H9 (cell line): ENCODE measurements around the gene RNU6-1. TPM values are rescaled to one million over a fixed set of nuclear protein-coding genes. Genes with fewer than 3 reads are reported as not detected.

Source experiments
- DNase-seq: peaks from one replicate; pipeline ENCODE4 v3.0.0-alpha.2; 2017
- H2AFZ ChIP-seq: one replicate; pipeline ENCODE4 v1.6.1; 2013; ENCODE audit warnings: mild to moderate bottlenecking, low read length, control low read depth, moderate library complexity
- H2AK5ac ChIP-seq: 2 replicates; pipeline ENCODE4 v1.6.1; 2013; ENCODE audit warnings: low read length, control low read depth, mixed read lengths; ENCODE audit not compliant: insufficient read length
- H2BK120ac ChIP-seq: one replicate; pipeline ENCODE4 v1.6.1; 2013; ENCODE audit warnings: low read depth, mild to moderate bottlenecking, low read length, control low read depth, inconsistent platforms; ENCODE audit not compliant: poor library complexity, severe bottlenecking
- H2BK12ac ChIP-seq: 2 replicates; pipeline ENCODE4 v1.6.1; 2013; ENCODE audit warnings: low read length, control low read depth, mixed read lengths, low read depth; ENCODE audit not compliant: insufficient read length
- H2BK15ac ChIP-seq: 2 replicates; pipeline ENCODE4 v1.6.1; 2013; ENCODE audit warnings: low read depth, low read length, control low read depth
- H2BK20ac ChIP-seq: one replicate; pipeline ENCODE4 v1.6.1; 2013; ENCODE audit warnings: low read depth, mild to moderate bottlenecking, low read length, control low read depth, inconsistent platforms; ENCODE audit not compliant: poor library complexity, severe bottlenecking
- H2BK5ac ChIP-seq: 2 replicates; pipeline ENCODE4 v1.6.1; 2013; ENCODE audit warnings: low read length, control low read depth, mixed read lengths; ENCODE audit not compliant: insufficient read length
- H3K14ac ChIP-seq: 2 replicates; pipeline ENCODE4 v1.6.1; 2013; ENCODE audit warnings: low read length, control low read depth; ENCODE audit not compliant: insufficient read depth
- H3K18ac ChIP-seq: 2 replicates; pipeline ENCODE4 v1.6.1; 2013; ENCODE audit warnings: low read depth, mild to moderate bottlenecking, mixed read lengths, low read length, control low read depth; ENCODE audit not compliant: insufficient read length
- H3K23ac ChIP-seq: 2 replicates; pipeline ENCODE4 v1.6.1; 2013; ENCODE audit warnings: low read length, control low read depth, mixed read lengths, low read depth; ENCODE audit not compliant: insufficient read length
- H3K23me2 ChIP-seq: 2 replicates; pipeline ENCODE4 v1.6.1; 2013; ENCODE audit warnings: low read depth, mild to moderate bottlenecking, mixed read lengths, low read length, control low read depth; ENCODE audit not compliant: insufficient read length, poor library complexity, severe bottlenecking
- H3K27ac ChIP-seq: 2 replicates; pipeline ENCODE4 v1.5.1; 2013; ENCODE audit warnings: low read length, control low read depth, mixed read lengths, low read depth; ENCODE audit not compliant: insufficient read length
- H3K27me3 ChIP-seq: 2 replicates; pipeline ENCODE4 v1.6.1; 2013; ENCODE audit warnings: low read length, control low read depth, inconsistent platforms; ENCODE audit not compliant: insufficient read depth
- H3K4ac ChIP-seq: 2 replicates; pipeline ENCODE4 v1.6.1; 2013; ENCODE audit warnings: low read depth, mild to moderate bottlenecking, control low read depth, inconsistent platforms, low read length, moderate library complexity
- H3K4me1 ChIP-seq: 2 replicates; pipeline ENCODE4 v1.6.1; 2013; ENCODE audit warnings: low read length, control low read depth, inconsistent platforms; ENCODE audit not compliant: insufficient read depth
- H3K4me2 ChIP-seq: 2 replicates; pipeline ENCODE4 v1.6.1; 2013; ENCODE audit warnings: low read length, control low read depth, mixed read lengths; ENCODE audit not compliant: insufficient read length, insufficient read depth
- H3K56ac ChIP-seq: 2 replicates; pipeline ENCODE4 v1.6.1; 2013; ENCODE audit warnings: low read depth, mild to moderate bottlenecking, mixed read lengths, low read length, control low read depth; ENCODE audit not compliant: insufficient read length
- H3K79me1 ChIP-seq: 2 replicates; pipeline ENCODE4 v1.6.1; 2013; ENCODE audit warnings: low read depth, mild to moderate bottlenecking, moderate library complexity, low read length, control low read depth, inconsistent platforms; ENCODE audit not compliant: insufficient read depth, poor library complexity, severe bottlenecking
- H3K79me2 ChIP-seq: 2 replicates; pipeline ENCODE4 v1.6.1; 2013; ENCODE audit warnings: low read length, control low read depth, inconsistent platforms; ENCODE audit not compliant: insufficient read depth
- H3K9ac ChIP-seq: 2 replicates; pipeline ENCODE4 v1.6.1; 2013; ENCODE audit warnings: low read length, control low read depth, mixed read lengths; ENCODE audit not compliant: insufficient read length; ENCODE audit errors: extremely low read depth
- H3K9me3 ChIP-seq: one replicate; pipeline ENCODE4 v1.6.1; 2013; ENCODE audit warnings: low read depth, low read length, inconsistent platforms; ENCODE audit not compliant: control insufficient read depth
- H3T11ph ChIP-seq: one replicate; pipeline ENCODE4 v1.6.1; 2013; ENCODE audit warnings: mild to moderate bottlenecking, low read length, control low read depth, inconsistent platforms
- H4K20me1 ChIP-seq: one replicate; pipeline ENCODE4 v1.6.1; 2013; ENCODE audit not compliant: control insufficient read depth, insufficient read length, insufficient read depth
- H4K5ac ChIP-seq: 2 replicates; pipeline ENCODE4 v1.6.1; 2013; ENCODE audit warnings: low read depth, mild to moderate bottlenecking, mixed read lengths, low read length, control low read depth; ENCODE audit not compliant: insufficient read length
- H4K8ac ChIP-seq: replicated peaks from 2 replicates; pipeline ENCODE4 v1.6.1; 2013; ENCODE audit warnings: low read length, control low read depth, mixed read lengths, low read depth; ENCODE audit not compliant: insufficient read length
- H4K91ac ChIP-seq: 2 replicates; pipeline ENCODE4 v1.6.1; 2013; ENCODE audit warnings: low read depth, mild to moderate bottlenecking, moderate library complexity, mixed read lengths, low read length, control low read depth; ENCODE audit not compliant: insufficient read length
- H3K27ac Mint-ChIP-seq, 3 experiments: 2 replicates in 2 of 3; 3 replicates in 1 of 3; pipeline ENCODE4 v1.8.0; 2020 to 2021; ENCODE audit warnings: mixed read lengths in 3 of 3, mild to moderate bottlenecking in 1 of 3, moderate library complexity in 1 of 3
- H3K27me3 Mint-ChIP-seq: 2 replicates; pipeline ENCODE4 v1.8.0; 2021; ENCODE audit warnings: low read depth, mild to moderate bottlenecking, moderate library complexity, mixed read lengths
- H3K36me3 Mint-ChIP-seq, 3 experiments: 2 replicates in 2 of 3; 3 replicates in 1 of 3; pipeline ENCODE4 v1.8.0; 2020 to 2021; ENCODE audit warnings: low read depth in 3 of 3, mixed read lengths in 3 of 3; ENCODE audit not compliant: insufficient read depth in 1 of 3
- H3K4me1 Mint-ChIP-seq, 2 experiments: 2 replicates each; pipeline ENCODE4 v1.8.0; 2020; ENCODE audit warnings: mixed read lengths in 2 of 2
- H3K4me3 Mint-ChIP-seq, 2 experiments: 2 replicates in 1 of 2; 3 replicates in 1 of 2; pipeline ENCODE4 v1.8.0; 2020 to 2021; ENCODE audit warnings: mild to moderate bottlenecking in 2 of 2, mixed read lengths in 2 of 2, moderate library complexity in 1 of 2
- H3K9me3 Mint-ChIP-seq, 2 experiments: 2 replicates in 1 of 2; 3 replicates in 1 of 2; pipeline ENCODE4 v1.8.0; 2020; ENCODE audit warnings: mild to moderate bottlenecking in 2 of 2, mixed read lengths in 2 of 2, moderate library complexity in 1 of 2
- WGBS: extraction: QIAGEN DNeasy Blood & Tissue Kit; methylation state at CpG from one replicate; pipeline ENCODE4 v1.1.7; 2013; ENCODE audit warnings: missing lambda C conversion rate, low lambda C conversion rate, mixed read lengths; ENCODE audit not compliant: insufficient read length; ENCODE audit errors: extremely low coverage; 5-methylcytosine and 5-hydroxymethylcytosine counted together
- total RNA-seq: library from RNA; stranded (reverse); gene quantifications from 2 replicates; pipeline ENCODE4 v1.2.1, GENCODE V29; 2021
- TF ChIP-seq, protein P1 (sequence below): fragments of 200-600 bp; sonication (generic); conservative IDR thresholded peaks from 3 replicates; pipeline ENCODE4 v1.8.0; 2021; ENCODE audit warnings: antibody characterized with exemption, mild to moderate bottlenecking

RNU6-1 gene
- total RNA-seq, 1 experiment from 2014 or later: not detected

- no peak for DNase-seq
- Histone ChIP-seq H2BK15ac (no peak overlapping the region), H3K4me2 (no peak overlapping the region), H3K56ac (no peak overlapping the region), H3K4ac (no peak overlapping the region), H4K8ac (no peak overlapping the region), H3K27ac (no peak overlapping the region), H2BK20ac (no peak overlapping the region), H4K20me1 (no peaks in the 10 kb centered on the region), H3K9me3 (no peaks in the 10 kb centered on the region), H2BK120ac (no peak overlapping the region), H4K5ac (no peak overlapping the region), H3K18ac (no peak overlapping the region), H3K23ac (no peak overlapping the region), H3K23me2 (no peaks in the 10 kb centered on the region), H2AK5ac (no peak overlapping the region), H3T11ph (no peak overlapping the region), H3K9ac (no peak overlapping the region), H3K14ac (no peak overlapping the region), H4K91ac (no peak overlapping the region), H3K27me3 (no peaks in the 10 kb centered on the region), H3K79me1 (no peaks in the 10 kb centered on the region), H2AFZ (no peak overlapping the region), H2BK5ac (no peak overlapping the region), H3K79me2 (no peaks in the 10 kb centered on the region), H2BK12ac (no peak overlapping the region), H3K4me1 (peaks cover 2% of the 10 kb centered on the region; the same call in 1 of the 2 replicates)
- H3K4me3 Mint-ChIP-seq: no peak overlapping the region
- H3K36me3 Mint-ChIP-seq: no peaks in the 10 kb centered on the region; a peak in 1 of 7 replicates
- TF ChIP-seq, protein P1, sequence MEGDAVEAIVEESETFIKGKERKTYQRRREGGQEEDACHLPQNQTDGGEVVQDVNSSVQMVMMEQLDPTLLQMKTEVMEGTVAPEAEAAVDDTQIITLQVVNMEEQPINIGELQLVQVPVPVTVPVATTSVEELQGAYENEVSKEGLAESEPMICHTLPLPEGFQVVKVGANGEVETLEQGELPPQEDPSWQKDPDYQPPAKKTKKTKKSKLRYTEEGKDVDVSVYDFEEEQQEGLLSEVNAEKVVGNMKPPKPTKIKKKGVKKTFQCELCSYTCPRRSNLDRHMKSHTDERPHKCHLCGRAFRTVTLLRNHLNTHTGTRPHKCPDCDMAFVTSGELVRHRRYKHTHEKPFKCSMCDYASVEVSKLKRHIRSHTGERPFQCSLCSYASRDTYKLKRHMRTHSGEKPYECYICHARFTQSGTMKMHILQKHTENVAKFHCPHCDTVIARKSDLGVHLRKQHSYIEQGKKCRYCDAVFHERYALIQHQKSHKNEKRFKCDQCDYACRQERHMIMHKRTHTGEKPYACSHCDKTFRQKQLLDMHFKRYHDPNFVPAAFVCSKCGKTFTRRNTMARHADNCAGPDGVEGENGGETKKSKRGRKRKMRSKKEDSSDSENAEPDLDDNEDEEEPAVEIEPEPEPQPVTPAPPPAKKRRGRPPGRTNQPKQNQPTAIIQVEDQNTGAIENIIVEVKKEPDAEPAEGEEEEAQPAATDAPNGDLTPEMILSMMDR: no peak
- H3K27ac Mint-ChIP-seq: no peak overlapping the region
- WGBS: no CpG with 5 or more reads among the region's 19 CpGs
- no peaks in the 10 kb centered on the region for H3K9me3 Mint-ChIP-seq
- no peaks in the 10 kb centered on the region; the same call in 1 of the 2 replicates for H3K27me3 Mint-ChIP-seq
- peaks cover 20 to 30% of the 10 kb centered on the region in 2 experiments for H3K4me1 Mint-ChIP-seq
Observed at GRCh38 chr15:67801926-67802914, 37.6 kb downstream of the RNU6-1 start.
